Measurements from ENCODE around the gene CAND2.

- no peak for TF ChIP-seq CTCF (IDR thresholded peaks at IDR 0.05)
- no peak for TF ChIP-seq POLR2A (IDR thresholded peaks at IDR 0.05)
Observed at GRCh38 chr3:12798559-12799179, 2.2 kb downstream of the CAND2 start.
